C4-2B (cell line): Measurements from ENCODE around the gene KHDC1.

Experiments
- CTCF ChIP-seq: fragments of 450-650 bp; conservative IDR thresholded peaks from 2 replicates; pipeline ENCODE4 v1.5.1; 2017; ENCODE audit warnings: mild to moderate bottlenecking
- ZFX ChIP-seq: fragments of 450-650 bp; IDR thresholded peaks from 2 replicates; pipeline ENCODE4 v1.6.1; 2017

GRCh38 chr6:73209117-73209516 is 53.9 kb downstream of the KHDC1 start:
- TF ChIP-seq CTCF (no peak), ZFX (no peak)
